H9 (cell line): Measurements from ENCODE around the gene RAB31. TPM values are rescaled to one million over a fixed set of nuclear protein-coding genes. Genes with fewer than 3 reads are reported as not detected.

ENCODE experiments used
- DNase-seq: peaks from one replicate; pipeline ENCODE4 v3.0.0-alpha.2; 2017
- H2AFZ ChIP-seq: one replicate; pipeline ENCODE4 v1.6.1; 2013; ENCODE audit warnings: mild to moderate bottlenecking, low read length, control low read depth, moderate library complexity
- H2AK5ac ChIP-seq: 2 replicates; pipeline ENCODE4 v1.6.1; 2013; ENCODE audit warnings: low read length, control low read depth, mixed read lengths; ENCODE audit not compliant: insufficient read length
- H2BK120ac ChIP-seq: one replicate; pipeline ENCODE4 v1.6.1; 2013; ENCODE audit warnings: low read depth, mild to moderate bottlenecking, low read length, control low read depth, inconsistent platforms; ENCODE audit not compliant: poor library complexity, severe bottlenecking
- H2BK12ac ChIP-seq: 2 replicates; pipeline ENCODE4 v1.6.1; 2013; ENCODE audit warnings: low read length, control low read depth, mixed read lengths, low read depth; ENCODE audit not compliant: insufficient read length
- H2BK15ac ChIP-seq: 2 replicates; pipeline ENCODE4 v1.6.1; 2013; ENCODE audit warnings: low read depth, low read length, control low read depth
- H2BK20ac ChIP-seq: one replicate; pipeline ENCODE4 v1.6.1; 2013; ENCODE audit warnings: low read depth, mild to moderate bottlenecking, low read length, control low read depth, inconsistent platforms; ENCODE audit not compliant: poor library complexity, severe bottlenecking
- H2BK5ac ChIP-seq: 2 replicates; pipeline ENCODE4 v1.6.1; 2013; ENCODE audit warnings: low read length, control low read depth, mixed read lengths; ENCODE audit not compliant: insufficient read length
- H3K14ac ChIP-seq: 2 replicates; pipeline ENCODE4 v1.6.1; 2013; ENCODE audit warnings: low read length, control low read depth; ENCODE audit not compliant: insufficient read depth
- H3K18ac ChIP-seq: 2 replicates; pipeline ENCODE4 v1.6.1; 2013; ENCODE audit warnings: low read depth, mild to moderate bottlenecking, mixed read lengths, low read length, control low read depth; ENCODE audit not compliant: insufficient read length
- H3K23ac ChIP-seq: 2 replicates; pipeline ENCODE4 v1.6.1; 2013; ENCODE audit warnings: low read length, control low read depth, mixed read lengths, low read depth; ENCODE audit not compliant: insufficient read length
- H3K23me2 ChIP-seq: 2 replicates; pipeline ENCODE4 v1.6.1; 2013; ENCODE audit warnings: low read depth, mild to moderate bottlenecking, mixed read lengths, low read length, control low read depth; ENCODE audit not compliant: insufficient read length, poor library complexity, severe bottlenecking
- H3K27ac ChIP-seq: 2 replicates; pipeline ENCODE4 v1.5.1; 2013; ENCODE audit warnings: low read length, control low read depth, mixed read lengths, low read depth; ENCODE audit not compliant: insufficient read length
- H3K27me3 ChIP-seq: 2 replicates; pipeline ENCODE4 v1.6.1; 2013; ENCODE audit warnings: low read length, control low read depth, inconsistent platforms; ENCODE audit not compliant: insufficient read depth
- H3K4ac ChIP-seq: 2 replicates; pipeline ENCODE4 v1.6.1; 2013; ENCODE audit warnings: low read depth, mild to moderate bottlenecking, control low read depth, inconsistent platforms, low read length, moderate library complexity
- H3K4me1 ChIP-seq: 2 replicates; pipeline ENCODE4 v1.6.1; 2013; ENCODE audit warnings: low read length, control low read depth, inconsistent platforms; ENCODE audit not compliant: insufficient read depth
- H3K4me2 ChIP-seq: 2 replicates; pipeline ENCODE4 v1.6.1; 2013; ENCODE audit warnings: low read length, control low read depth, mixed read lengths; ENCODE audit not compliant: insufficient read length, insufficient read depth
- H3K56ac ChIP-seq: 2 replicates; pipeline ENCODE4 v1.6.1; 2013; ENCODE audit warnings: low read depth, mild to moderate bottlenecking, mixed read lengths, low read length, control low read depth; ENCODE audit not compliant: insufficient read length
- H3K79me1 ChIP-seq: 2 replicates; pipeline ENCODE4 v1.6.1; 2013; ENCODE audit warnings: low read depth, mild to moderate bottlenecking, moderate library complexity, low read length, control low read depth, inconsistent platforms; ENCODE audit not compliant: insufficient read depth, poor library complexity, severe bottlenecking
- H3K79me2 ChIP-seq: 2 replicates; pipeline ENCODE4 v1.6.1; 2013; ENCODE audit warnings: low read length, control low read depth, inconsistent platforms; ENCODE audit not compliant: insufficient read depth
- H3K9ac ChIP-seq: 2 replicates; pipeline ENCODE4 v1.6.1; 2013; ENCODE audit warnings: low read length, control low read depth, mixed read lengths; ENCODE audit not compliant: insufficient read length; ENCODE audit errors: extremely low read depth
- H3K9me3 ChIP-seq: one replicate; pipeline ENCODE4 v1.6.1; 2013; ENCODE audit warnings: low read depth, low read length, inconsistent platforms; ENCODE audit not compliant: control insufficient read depth
- H3T11ph ChIP-seq: one replicate; pipeline ENCODE4 v1.6.1; 2013; ENCODE audit warnings: mild to moderate bottlenecking, low read length, control low read depth, inconsistent platforms
- H4K20me1 ChIP-seq: one replicate; pipeline ENCODE4 v1.6.1; 2013; ENCODE audit not compliant: control insufficient read depth, insufficient read length, insufficient read depth
- H4K5ac ChIP-seq: 2 replicates; pipeline ENCODE4 v1.6.1; 2013; ENCODE audit warnings: low read depth, mild to moderate bottlenecking, mixed read lengths, low read length, control low read depth; ENCODE audit not compliant: insufficient read length
- H4K8ac ChIP-seq: replicated peaks from 2 replicates; pipeline ENCODE4 v1.6.1; 2013; ENCODE audit warnings: low read length, control low read depth, mixed read lengths, low read depth; ENCODE audit not compliant: insufficient read length
- H4K91ac ChIP-seq: 2 replicates; pipeline ENCODE4 v1.6.1; 2013; ENCODE audit warnings: low read depth, mild to moderate bottlenecking, moderate library complexity, mixed read lengths, low read length, control low read depth; ENCODE audit not compliant: insufficient read length
- H3K27ac Mint-ChIP-seq, 3 experiments: 2 replicates in 2 of 3; 3 replicates in 1 of 3; pipeline ENCODE4 v1.8.0; 2020 to 2021; ENCODE audit warnings: mixed read lengths in 3 of 3, mild to moderate bottlenecking in 1 of 3, moderate library complexity in 1 of 3
- H3K27me3 Mint-ChIP-seq: 2 replicates; pipeline ENCODE4 v1.8.0; 2021; ENCODE audit warnings: low read depth, mild to moderate bottlenecking, moderate library complexity, mixed read lengths
- H3K36me3 Mint-ChIP-seq, 3 experiments: 2 replicates in 2 of 3; 3 replicates in 1 of 3; pipeline ENCODE4 v1.8.0; 2020 to 2021; ENCODE audit warnings: low read depth in 3 of 3, mixed read lengths in 3 of 3; ENCODE audit not compliant: insufficient read depth in 1 of 3
- H3K4me1 Mint-ChIP-seq, 2 experiments: 2 replicates each; pipeline ENCODE4 v1.8.0; 2020; ENCODE audit warnings: mixed read lengths in 2 of 2
- H3K4me3 Mint-ChIP-seq, 2 experiments: 2 replicates in 1 of 2; 3 replicates in 1 of 2; pipeline ENCODE4 v1.8.0; 2020 to 2021; ENCODE audit warnings: mild to moderate bottlenecking in 2 of 2, mixed read lengths in 2 of 2, moderate library complexity in 1 of 2
- H3K9me3 Mint-ChIP-seq, 2 experiments: 2 replicates in 1 of 2; 3 replicates in 1 of 2; pipeline ENCODE4 v1.8.0; 2020; ENCODE audit warnings: mild to moderate bottlenecking in 2 of 2, mixed read lengths in 2 of 2, moderate library complexity in 1 of 2
- CTCF ChIP-seq: fragments of 200-600 bp; sonication (generic); conservative IDR thresholded peaks from 3 replicates; pipeline ENCODE4 v1.8.0; 2021; ENCODE audit warnings: antibody characterized with exemption, mild to moderate bottlenecking
- WGBS: extraction: QIAGEN DNeasy Blood & Tissue Kit; methylation state at CpG from one replicate; pipeline ENCODE4 v1.1.7; 2013; ENCODE audit warnings: missing lambda C conversion rate, low lambda C conversion rate, mixed read lengths; ENCODE audit not compliant: insufficient read length; ENCODE audit errors: extremely low coverage; 5-methylcytosine and 5-hydroxymethylcytosine counted together
- total RNA-seq: library from RNA; stranded (reverse); gene quantifications from 2 replicates; pipeline ENCODE4 v1.2.1, GENCODE V29; 2021

RAB31 gene
- total RNA-seq, 1 experiment from 2014 or later: 22.4 TPM

- H3K23ac ChIP-seq: no peak overlapping the region
- no peak overlapping the region for H3K56ac ChIP-seq
- no peaks in the 10 kb centered on the region for H3K9me3 ChIP-seq
- no peaks in the 10 kb centered on the region for H4K20me1 ChIP-seq
- H2BK5ac ChIP-seq: no peak overlapping the region
- Mint-ChIP-seq H3K4me3 (no peak overlapping the region), H3K27ac (no peak overlapping the region), H3K36me3 (no peaks in the 10 kb centered on the region; a peak in 1 of 7 replicates), H3K27me3 (no peaks in the 10 kb centered on the region), H3K4me1 (0 out of 4 replicates have a peak, but pooled peaks cover 0 to 2% of the 10 kb centered on the region in 2 experiments), H3K9me3 (no peaks in the 10 kb centered on the region; a peak in 1 of 5 replicates)
- no peak overlapping the region for H2BK120ac ChIP-seq
- no peak overlapping the region for H3T11ph ChIP-seq
- H2AK5ac ChIP-seq: no peak overlapping the region
- no CpG with 5 or more reads among the region's 5 CpGs for WGBS
- H3K4me1 ChIP-seq: no peaks in the 10 kb centered on the region
- H3K9ac ChIP-seq: no peak overlapping the region
- no peak overlapping the region for H4K91ac ChIP-seq
- no peak for DNase-seq
- H3K23me2 ChIP-seq: no peaks in the 10 kb centered on the region
- no peak for TF ChIP-seq CTCF
- no peak overlapping the region for H3K4me2 ChIP-seq
- no peak overlapping the region for H4K8ac ChIP-seq
- H2BK12ac ChIP-seq: no peak overlapping the region
- no peak overlapping the region for H2AFZ ChIP-seq
- no peak overlapping the region for H2BK20ac ChIP-seq
- no peaks in the 10 kb centered on the region for H3K79me2 ChIP-seq
- H2BK15ac ChIP-seq: no peak overlapping the region
- no peak overlapping the region for H4K5ac ChIP-seq
- no peak overlapping the region for H3K14ac ChIP-seq
- no peak overlapping the region for H3K27ac ChIP-seq
- no peak overlapping the region for H3K18ac ChIP-seq
- H3K79me1 ChIP-seq: no peaks in the 10 kb centered on the region
- no peak overlapping the region for H3K4ac ChIP-seq
- H3K27me3 ChIP-seq: no peaks in the 10 kb centered on the region
Observed at GRCh38 chr18:9887992-9888391, 179.9 kb downstream of the RAB31 start.
